ENCODE results near the gene RASGRF1. TPM values are rescaled to one million over a fixed set of nuclear protein-coding genes. Genes with fewer than 3 reads are reported as not detected.
"Not testable (repeated sequence)": the region's sequence is repeated elsewhere in the genome, so short reads cannot be mapped to it uniquely, and the experiment has no call there.

Gene RASGRF1
- total RNA-seq, 1 donor from 2014 or later = 0.31 TPM

DNA sequence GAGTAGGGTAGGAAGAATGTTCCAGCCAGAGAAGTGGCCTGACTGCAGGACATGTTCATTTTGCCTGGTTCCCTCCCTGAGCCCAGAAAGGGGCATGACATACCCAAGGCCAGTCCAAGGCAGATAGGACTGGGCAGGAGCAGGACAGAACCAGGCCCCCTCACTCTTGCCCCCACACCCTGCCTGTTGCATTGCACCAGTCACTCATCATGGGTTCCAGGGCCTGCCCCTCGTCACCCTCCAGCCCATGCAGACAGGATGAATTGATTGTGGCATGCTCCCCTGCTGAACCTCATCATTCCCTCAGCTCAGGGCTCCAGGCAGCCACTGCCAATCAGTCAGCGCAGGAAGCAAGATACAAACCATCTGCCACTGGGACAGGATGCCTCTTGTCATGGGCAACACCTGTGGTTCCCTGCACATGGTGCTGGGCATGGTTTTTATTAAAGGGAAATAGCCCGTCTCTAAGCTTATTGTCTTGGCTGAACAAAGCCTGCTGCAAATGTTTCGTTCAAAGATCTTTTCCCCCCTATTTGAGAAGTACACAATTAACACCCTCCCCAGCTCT, 48.9 kb downstream of the RASGRF1 start:
- DNase-seq = no peak

- DNase-seq = no peak
Observed at GRCh38 chr15:79037848-79038247, 52.7 kb downstream of the RASGRF1 start.

DNA sequence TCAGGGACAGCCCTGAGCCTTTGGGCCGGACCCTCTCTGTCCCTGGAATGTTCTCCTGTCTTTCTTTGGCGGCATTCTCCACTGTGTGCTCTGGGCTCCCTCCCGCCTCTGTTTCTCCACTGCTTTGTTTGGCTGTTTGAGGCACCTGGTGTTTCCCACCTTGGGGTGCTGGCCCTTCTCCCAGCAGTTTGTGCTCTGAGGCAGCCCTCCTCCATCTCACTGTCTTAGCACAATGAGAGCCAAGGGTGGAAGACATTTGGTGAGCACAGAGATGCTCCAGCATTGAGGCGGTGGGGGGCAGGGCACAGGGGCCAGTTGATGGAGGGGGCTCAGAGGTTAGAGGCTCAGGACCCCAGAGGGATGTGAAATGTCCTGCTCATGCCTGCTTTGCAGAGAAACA, 54.3 kb downstream of the RASGRF1 start:
- no peak for DNase-seq

DNA sequence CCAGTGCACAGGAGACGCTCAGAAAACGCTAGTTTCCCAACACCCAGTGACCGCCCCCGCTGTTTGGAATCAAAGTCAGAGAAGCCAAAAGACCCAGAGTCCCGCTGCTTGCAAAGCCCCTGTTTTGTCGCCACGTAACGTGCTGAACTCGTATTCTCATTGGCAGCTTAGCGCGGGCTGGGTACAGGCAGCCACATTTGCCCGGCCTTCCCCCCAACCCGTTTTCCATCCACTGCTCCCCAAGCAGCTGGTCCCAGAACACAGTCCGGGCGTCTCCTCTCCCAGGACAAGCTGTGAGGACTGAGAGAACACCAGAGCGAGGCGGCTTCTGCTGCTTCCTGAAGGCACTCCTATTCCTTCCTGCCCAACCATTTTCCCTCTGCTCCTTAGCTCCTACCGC, 54.8 kb downstream of the RASGRF1 start:
- no peak for DNase-seq

GRCh38 chr15:79035111-79035601, 55.4 kb downstream of the RASGRF1 start:
- peak; percentile 7 for DNase-seq

GRCh38 chr15:79034284-79034683, 56.3 kb downstream of the RASGRF1 start:
- DNase-seq = no peak

GRCh38 chr15:79032656-79033055, 57.9 kb downstream of the RASGRF1 start:
- no peak for DNase-seq

- no peak for DNase-seq
Observed at GRCh38 chr15:79031821-79032220, 58.8 kb downstream of the RASGRF1 start.

DNA sequence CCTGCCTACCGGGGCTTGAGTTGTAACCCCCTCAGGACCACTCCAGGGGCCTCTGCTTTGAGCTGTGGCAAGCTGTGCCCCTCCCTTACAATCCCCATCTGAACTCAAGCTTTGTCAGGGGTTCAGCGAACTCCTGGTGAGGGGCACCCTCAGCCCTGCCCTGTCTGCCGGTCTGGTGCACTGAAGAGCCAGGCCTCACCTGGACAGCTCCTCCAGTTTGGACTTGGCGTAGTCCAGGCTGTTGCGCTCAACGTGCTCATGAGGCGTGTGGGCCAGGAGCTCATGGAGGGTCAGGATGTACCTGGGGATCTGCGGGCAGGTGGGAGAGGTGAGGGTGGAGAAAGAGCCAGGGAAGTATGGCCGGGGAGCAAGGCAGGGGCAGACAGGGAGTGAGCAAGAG, 59.4 kb downstream of the RASGRF1 start:
- DNase-seq = no peak

GRCh38 chr15:79030470-79030869, 60.1 kb downstream of the RASGRF1 start:
- no peak for DNase-seq

GRCh38 chr15:79028411-79028964, 62.1 kb downstream of the RASGRF1 start:
- peak; percentile 53 for DNase-seq

GRCh38 chr15:79027532-79028410, 62.8 kb downstream of the RASGRF1 start:
- DNase-seq = no peak

- no peak for DNase-seq
Observed at GRCh38 chr15:79025802-79026201, 64.8 kb downstream of the RASGRF1 start.

DNA sequence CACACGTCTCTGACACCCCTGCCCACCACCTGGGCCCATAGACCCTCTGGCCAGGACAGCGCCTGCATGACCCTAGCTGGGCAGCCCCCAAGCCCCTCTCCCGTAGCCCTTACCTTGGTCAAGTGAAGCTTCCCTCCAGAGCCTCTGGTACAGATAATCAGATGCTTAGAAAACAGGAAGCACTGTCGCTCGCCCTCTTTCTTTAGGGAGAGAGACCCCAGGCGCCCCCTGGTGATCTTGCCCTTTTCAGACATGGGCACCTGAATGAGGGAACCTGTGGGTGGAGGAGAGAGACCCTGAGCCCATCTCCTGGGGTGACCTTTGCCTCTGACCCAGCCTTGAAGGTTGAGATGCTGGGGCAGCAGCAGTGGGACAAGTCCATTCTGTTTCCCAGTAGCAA, 65.4 kb downstream of the RASGRF1 start:
- no peak for DNase-seq

DNA sequence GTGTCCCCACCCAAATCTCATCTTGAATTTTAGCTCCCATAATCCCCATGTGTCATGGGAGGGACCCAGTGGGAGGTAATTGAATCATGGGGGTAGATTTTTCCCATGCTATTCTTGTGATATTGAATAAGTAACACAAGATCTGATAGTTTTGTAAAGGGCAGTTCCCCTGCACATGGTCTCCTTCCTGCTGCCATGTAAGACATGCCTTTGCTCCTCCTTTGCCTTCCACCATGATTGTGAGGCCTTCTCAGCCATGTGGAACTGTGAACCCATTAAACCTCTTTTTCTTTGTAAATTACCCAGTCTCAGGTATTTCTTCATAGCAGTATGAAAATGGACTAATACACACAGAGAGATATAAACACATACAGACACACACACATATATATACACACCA, 66.1 kb downstream of the RASGRF1 start:
- not testable (repeated sequence) for DNase-seq

DNA sequence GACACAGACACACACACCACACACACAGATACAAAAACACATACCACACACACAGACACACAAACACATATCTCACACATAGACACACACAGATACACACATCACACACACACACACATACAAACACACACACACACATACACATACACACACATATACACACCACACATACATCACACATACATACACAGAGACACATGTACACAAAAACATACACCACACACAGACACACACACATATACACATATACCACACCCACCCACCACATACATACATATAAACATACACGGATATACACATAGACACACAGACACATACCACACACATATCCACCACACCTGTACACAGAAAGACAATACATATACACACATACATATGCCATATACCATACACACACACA, 66.7 kb downstream of the RASGRF1 start:
- DNase-seq = no peak

DNA sequence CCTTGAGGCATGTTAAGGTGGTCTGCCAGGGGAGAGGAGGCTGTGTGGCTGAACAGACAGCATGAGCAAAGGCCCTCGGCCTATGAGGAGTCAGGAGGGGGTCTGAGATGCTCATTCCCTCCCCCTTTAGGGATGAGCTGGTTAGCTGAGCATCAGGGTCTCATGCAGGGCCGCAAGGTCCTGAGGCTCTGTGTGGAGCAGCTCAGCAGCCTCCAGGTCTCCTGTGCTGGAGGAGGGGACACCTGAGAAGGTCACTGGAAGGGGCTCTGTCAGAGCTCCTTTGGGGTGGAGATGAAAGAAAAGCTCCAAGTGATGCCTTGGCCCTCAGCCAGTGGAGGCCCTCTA, 67.1 kb downstream of the RASGRF1 start:
- DNase-seq = no peak

DNA sequence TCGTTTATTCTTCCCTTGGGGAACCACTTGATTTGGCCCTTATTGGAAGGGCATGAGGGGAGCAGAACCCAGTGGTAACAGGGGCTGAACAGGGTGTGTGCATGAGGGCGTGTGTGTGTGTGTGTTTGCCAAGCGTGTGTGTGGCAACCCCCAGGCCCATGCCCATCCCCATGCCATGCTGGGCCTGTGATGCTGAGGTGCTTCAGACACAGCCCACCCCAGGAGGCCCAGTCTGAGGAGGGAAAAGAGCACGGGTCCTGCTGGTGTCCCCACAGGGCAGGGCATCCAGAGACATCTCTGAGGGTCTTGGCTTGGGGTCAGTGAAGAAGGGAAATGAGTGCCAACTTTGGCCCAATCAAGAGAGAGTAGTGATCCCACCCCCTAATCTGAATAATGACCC, 71.6 kb downstream of the RASGRF1 start:
- no peak for DNase-seq

- DNase-seq = no peak
Observed at GRCh38 chr15:79017953-79018352, 72.6 kb downstream of the RASGRF1 start.

GRCh38 chr15:79016527-79017170, 73.9 kb downstream of the RASGRF1 start:
- DNase-seq = no peak

DNA sequence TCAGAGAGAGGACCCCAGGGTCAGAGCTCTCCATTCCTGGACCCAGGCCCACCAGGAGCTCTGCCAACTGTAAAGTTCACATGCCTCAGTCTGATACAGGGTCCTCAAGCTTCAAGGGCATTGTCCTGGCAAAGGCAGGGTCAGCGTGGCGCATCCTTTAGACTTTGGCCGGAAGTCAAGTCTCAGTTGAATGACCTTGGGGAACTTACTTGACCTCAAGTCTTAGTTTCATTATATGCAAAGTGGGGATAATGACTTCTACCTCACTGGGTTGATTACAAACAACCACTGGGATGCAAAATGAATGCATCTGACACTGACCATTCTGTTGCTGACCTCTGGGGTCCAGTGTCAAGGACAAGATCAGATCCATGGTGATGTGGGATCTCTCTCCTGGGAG, 75.2 kb downstream of the RASGRF1 start:
- DNase-seq = no peak

- no peak for DNase-seq
Observed at GRCh38 chr15:79010278-79010677, 80.3 kb downstream of the RASGRF1 start.

- DNase-seq = no peak
Observed at GRCh38 chr15:79009379-79009778, 81.2 kb downstream of the RASGRF1 start.
